K562 (cell line): ENCODE results near the gene ANKRD27. TPM values are rescaled to one million over a fixed set of nuclear protein-coding genes. Genes with fewer than 3 reads are reported as not detected.

Experiments
- C11orf30 ChIP-seq: fragments of 450-650 bp; IDR thresholded peaks from 2 replicates; pipeline ENCODE4 v1.6.1; 2016; ENCODE audit warnings: low read depth, mild to moderate bottlenecking
- ETS2 ChIP-seq: IDR thresholded peaks from 2 replicates; pipeline ENCODE4 v1.6.1; 2016; ENCODE audit warnings: borderline replicate concordance, missing genetic modification characterization, mild to moderate bottlenecking, moderate library complexity, missing compliant biosample characterization; ENCODE audit not compliant: poor library complexity, severe bottlenecking
- FOXA1 ChIP-seq: fragments of 450-650 bp; IDR thresholded peaks from 2 replicates; pipeline ENCODE4 v1.6.1; 2016; ENCODE audit warnings: mild to moderate bottlenecking, borderline replicate concordance
- MBD2 ChIP-seq: sonication (generic); IDR thresholded peaks from 2 replicates; pipeline ENCODE4 v1.6.1; 2016; ENCODE audit warnings: low read depth, borderline replicate concordance
- MCM7 ChIP-seq, 2 experiments: fragments of 450-650 bp; IDR thresholded peaks; 2 replicates each; pipeline ENCODE4 v1.6.1; 2016 to 2018
- NFIX ChIP-seq: fragments of 250-450 bp; sonication (Bioruptor Pico); IDR thresholded peaks from 2 replicates; pipeline ENCODE4 v1.4.0; 2020; ENCODE audit warnings: low read depth, mild to moderate bottlenecking, moderate library complexity
- NR2C1 ChIP-seq, 2 experiments: fragments of 450-650 bp; IDR thresholded peaks; 2 replicates each; pipeline ENCODE4 v1.6.1; 2017; ENCODE audit warnings: mild to moderate bottlenecking in 2 of 2, antibody characterized with exemption in 1 of 2, inconsistent platforms in 1 of 2, missing compliant biosample characterization in 1 of 2, missing genetic modification characterization in 1 of 2
- PCBP1 ChIP-seq: fragments of 200-400 bp; formaldehyde crosslinking; IDR thresholded peaks from 2 replicates; pipeline ENCODE4 v1.6.1; 2018; ENCODE audit warnings: mild to moderate bottlenecking, low read depth, low read length; ENCODE audit not compliant: poor library complexity, severe bottlenecking
- PHF20 ChIP-seq: fragments of 450-650 bp; IDR thresholded peaks from 2 replicates; pipeline ENCODE4 v1.6.1; 2018; ENCODE audit not compliant: partially characterized antibody
- PHF21A ChIP-seq: fragments of 450-650 bp; IDR thresholded peaks from 2 replicates; pipeline ENCODE4 v1.6.1; 2017; ENCODE audit warnings: low read depth, borderline replicate concordance
- PRMT5 ChIP-seq: sonication (generic); formaldehyde crosslinking; IDR thresholded peaks from 2 replicates; pipeline ENCODE4 v1.5.0; 2020; ENCODE audit warnings: missing genetic modification reagents
- SMAD3 ChIP-seq: fragments of 450-650 bp; formaldehyde crosslinking; conservative IDR thresholded peaks from 2 replicates; pipeline ENCODE4 v1.4.0; 2020; ENCODE audit warnings: mild to moderate bottlenecking
- SMARCA5 ChIP-seq: fragments of 450-650 bp; IDR thresholded peaks from 2 replicates; pipeline ENCODE4 v1.6.1; 2016
- ZC3H11A ChIP-seq: IDR thresholded peaks from 2 replicates; pipeline ENCODE4 v1.6.1; 2012; ENCODE audit warnings: low read depth, low read length, improper control_type of control experiment
- ZKSCAN8 ChIP-seq: fragments of 200-800 bp; sonication (Bioruptor generic); IDR thresholded peaks from 2 replicates; pipeline ENCODE4 v1.6.1; 2016; ENCODE audit warnings: missing genetic modification characterization, missing compliant biosample characterization
- ZNF41 ChIP-seq: fragments of 250-450 bp; sonication (Bioruptor Pico); conservative IDR thresholded peaks from 2 replicates; pipeline ENCODE4 v1.4.0; 2020; ENCODE audit warnings: mild to moderate bottlenecking
- ZNF445 ChIP-seq: fragments of 250-450 bp; sonication (Bioruptor Pico); IDR thresholded peaks from 2 replicates; pipeline ENCODE4 v1.4.0; 2020; ENCODE audit warnings: low read depth, mild to moderate bottlenecking, moderate library complexity
- ZNF695 ChIP-seq: fragments of 450-650 bp; formaldehyde crosslinking; IDR thresholded peaks from 2 replicates; pipeline ENCODE4 v1.4.0; 2020; ENCODE audit warnings: mild to moderate bottlenecking, moderate library complexity
- ZNF77 ChIP-seq: fragments of 250-450 bp; sonication (Bioruptor Pico); IDR thresholded peaks from 2 replicates; pipeline ENCODE4 v1.5.0; 2020
- polyA plus RNA-seq, 8 experiments: library from polyadenylated mRNA; depleted of rRNA in 4 of 8; stranded (reverse) in 5 of 8; unstranded in 3 of 8; fragments of >200 nt; fragmentation: Nextera tagmentation in 2 of 8; fragmentation: Illumina TruSeq in 1 of 8; extraction: Ambion mirVana in 2 of 8; extraction: Trizol in 1 of 8; gene quantifications; 2 replicates each; pipeline versions ENCODE4 v1.2.1 to v1.2.3, GENCODE V29; 2011 to 2014; ENCODE audit warnings: inconsistent platforms in 1 of 8, missing spikeins in 1 of 8
- total RNA-seq, 7 experiments: library from RNA; depleted of rRNA in 6 of 7; stranded (reverse); fragments of >200 nt in 6 of 7; fragmentation: Illumina TruSeq in 2 of 7; extraction: Trizol in 2 of 7; gene quantifications; 2 replicates each; pipeline versions ENCODE4 v1.2.1 to v1.2.3, GENCODE V29; 2011 to 2021; ENCODE audit warnings: low replicate concordance in 1 of 7
- TF ChIP-seq, protein P1 (sequence below): fragments of 450-650 bp; IDR thresholded peaks from 2 replicates; pipeline ENCODE4 v1.6.1; 2016; ENCODE audit warnings: mild to moderate bottlenecking, moderate library complexity

ANKRD27 gene
- total and polyA plus RNA-seq, 9 of the 15 experiments (the other 6 are each of a cell fraction or from before 2014, with no cell fraction given), result 5.3 to 71.3 (median 54.2) TPM

DNA sequence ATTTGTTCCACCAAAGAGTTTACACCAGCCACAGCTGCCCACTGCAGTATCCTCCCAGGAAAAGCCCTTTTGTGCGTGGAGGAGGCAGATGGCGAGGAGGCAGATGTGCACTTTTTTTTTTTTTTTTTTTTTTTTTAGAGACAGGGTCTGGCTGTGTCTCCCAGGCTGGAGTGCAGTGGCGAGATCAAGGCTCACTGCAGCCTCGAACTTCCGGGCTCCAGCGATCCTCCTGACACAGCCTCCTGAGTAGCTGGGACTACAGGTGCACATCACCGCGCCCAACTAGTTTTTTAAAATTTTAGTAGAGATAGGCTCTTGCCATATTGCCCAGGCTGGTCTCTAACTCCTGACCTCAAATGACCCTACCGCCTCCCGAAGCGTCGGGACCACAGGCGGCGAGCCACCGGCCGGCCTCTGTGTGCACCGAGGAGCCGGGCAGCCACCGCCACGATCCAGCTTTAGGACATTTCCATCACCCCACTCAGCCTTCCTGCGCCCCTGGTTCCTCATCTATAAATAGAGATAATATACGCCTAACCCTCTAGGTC is 94.6 kb downstream of the ANKRD27 start (continued):
- TF ChIP-seq, protein P1, sequence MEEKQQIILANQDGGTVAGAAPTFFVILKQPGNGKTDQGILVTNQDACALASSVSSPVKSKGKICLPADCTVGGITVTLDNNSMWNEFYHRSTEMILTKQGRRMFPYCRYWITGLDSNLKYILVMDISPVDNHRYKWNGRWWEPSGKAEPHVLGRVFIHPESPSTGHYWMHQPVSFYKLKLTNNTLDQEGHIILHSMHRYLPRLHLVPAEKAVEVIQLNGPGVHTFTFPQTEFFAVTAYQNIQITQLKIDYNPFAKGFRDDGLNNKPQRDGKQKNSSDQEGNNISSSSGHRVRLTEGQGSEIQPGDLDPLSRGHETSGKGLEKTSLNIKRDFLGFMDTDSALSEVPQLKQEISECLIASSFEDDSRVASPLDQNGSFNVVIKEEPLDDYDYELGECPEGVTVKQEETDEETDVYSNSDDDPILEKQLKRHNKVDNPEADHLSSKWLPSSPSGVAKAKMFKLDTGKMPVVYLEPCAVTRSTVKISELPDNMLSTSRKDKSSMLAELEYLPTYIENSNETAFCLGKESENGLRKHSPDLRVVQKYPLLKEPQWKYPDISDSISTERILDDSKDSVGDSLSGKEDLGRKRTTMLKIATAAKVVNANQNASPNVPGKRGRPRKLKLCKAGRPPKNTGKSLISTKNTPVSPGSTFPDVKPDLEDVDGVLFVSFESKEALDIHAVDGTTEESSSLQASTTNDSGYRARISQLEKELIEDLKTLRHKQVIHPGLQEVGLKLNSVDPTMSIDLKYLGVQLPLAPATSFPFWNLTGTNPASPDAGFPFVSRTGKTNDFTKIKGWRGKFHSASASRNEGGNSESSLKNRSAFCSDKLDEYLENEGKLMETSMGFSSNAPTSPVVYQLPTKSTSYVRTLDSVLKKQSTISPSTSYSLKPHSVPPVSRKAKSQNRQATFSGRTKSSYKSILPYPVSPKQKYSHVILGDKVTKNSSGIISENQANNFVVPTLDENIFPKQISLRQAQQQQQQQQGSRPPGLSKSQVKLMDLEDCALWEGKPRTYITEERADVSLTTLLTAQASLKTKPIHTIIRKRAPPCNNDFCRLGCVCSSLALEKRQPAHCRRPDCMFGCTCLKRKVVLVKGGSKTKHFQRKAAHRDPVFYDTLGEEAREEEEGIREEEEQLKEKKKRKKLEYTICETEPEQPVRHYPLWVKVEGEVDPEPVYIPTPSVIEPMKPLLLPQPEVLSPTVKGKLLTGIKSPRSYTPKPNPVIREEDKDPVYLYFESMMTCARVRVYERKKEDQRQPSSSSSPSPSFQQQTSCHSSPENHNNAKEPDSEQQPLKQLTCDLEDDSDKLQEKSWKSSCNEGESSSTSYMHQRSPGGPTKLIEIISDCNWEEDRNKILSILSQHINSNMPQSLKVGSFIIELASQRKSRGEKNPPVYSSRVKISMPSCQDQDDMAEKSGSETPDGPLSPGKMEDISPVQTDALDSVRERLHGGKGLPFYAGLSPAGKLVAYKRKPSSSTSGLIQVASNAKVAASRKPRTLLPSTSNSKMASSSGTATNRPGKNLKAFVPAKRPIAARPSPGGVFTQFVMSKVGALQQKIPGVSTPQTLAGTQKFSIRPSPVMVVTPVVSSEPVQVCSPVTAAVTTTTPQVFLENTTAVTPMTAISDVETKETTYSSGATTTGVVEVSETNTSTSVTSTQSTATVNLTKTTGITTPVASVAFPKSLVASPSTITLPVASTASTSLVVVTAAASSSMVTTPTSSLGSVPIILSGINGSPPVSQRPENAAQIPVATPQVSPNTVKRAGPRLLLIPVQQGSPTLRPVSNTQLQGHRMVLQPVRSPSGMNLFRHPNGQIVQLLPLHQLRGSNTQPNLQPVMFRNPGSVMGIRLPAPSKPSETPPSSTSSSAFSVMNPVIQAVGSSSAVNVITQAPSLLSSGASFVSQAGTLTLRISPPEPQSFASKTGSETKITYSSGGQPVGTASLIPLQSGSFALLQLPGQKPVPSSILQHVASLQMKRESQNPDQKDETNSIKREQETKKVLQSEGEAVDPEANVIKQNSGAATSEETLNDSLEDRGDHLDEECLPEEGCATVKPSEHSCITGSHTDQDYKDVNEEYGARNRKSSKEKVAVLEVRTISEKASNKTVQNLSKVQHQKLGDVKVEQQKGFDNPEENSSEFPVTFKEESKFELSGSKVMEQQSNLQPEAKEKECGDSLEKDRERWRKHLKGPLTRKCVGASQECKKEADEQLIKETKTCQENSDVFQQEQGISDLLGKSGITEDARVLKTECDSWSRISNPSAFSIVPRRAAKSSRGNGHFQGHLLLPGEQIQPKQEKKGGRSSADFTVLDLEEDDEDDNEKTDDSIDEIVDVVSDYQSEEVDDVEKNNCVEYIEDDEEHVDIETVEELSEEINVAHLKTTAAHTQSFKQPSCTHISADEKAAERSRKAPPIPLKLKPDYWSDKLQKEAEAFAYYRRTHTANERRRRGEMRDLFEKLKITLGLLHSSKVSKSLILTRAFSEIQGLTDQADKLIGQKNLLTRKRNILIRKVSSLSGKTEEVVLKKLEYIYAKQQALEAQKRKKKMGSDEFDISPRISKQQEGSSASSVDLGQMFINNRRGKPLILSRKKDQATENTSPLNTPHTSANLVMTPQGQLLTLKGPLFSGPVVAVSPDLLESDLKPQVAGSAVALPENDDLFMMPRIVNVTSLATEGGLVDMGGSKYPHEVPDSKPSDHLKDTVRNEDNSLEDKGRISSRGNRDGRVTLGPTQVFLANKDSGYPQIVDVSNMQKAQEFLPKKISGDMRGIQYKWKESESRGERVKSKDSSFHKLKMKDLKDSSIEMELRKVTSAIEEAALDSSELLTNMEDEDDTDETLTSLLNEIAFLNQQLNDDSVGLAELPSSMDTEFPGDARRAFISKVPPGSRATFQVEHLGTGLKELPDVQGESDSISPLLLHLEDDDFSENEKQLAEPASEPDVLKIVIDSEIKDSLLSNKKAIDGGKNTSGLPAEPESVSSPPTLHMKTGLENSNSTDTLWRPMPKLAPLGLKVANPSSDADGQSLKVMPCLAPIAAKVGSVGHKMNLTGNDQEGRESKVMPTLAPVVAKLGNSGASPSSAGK, result no peak; the same call in 1 of the 2 replicates
- no peak for TF ChIP-seq PCBP1
- no peak for TF ChIP-seq MBD2
- TF ChIP-seq C11orf30, result no peak
- TF ChIP-seq ZNF695 (CRISPR knock-in tag), result 0 out of 2 replicates have a peak, but pooled peaks have one; percentile 66
- peak; percentile 40 for TF ChIP-seq PHF20
- no peak for TF ChIP-seq ETS2 (tag)
- no peak for TF ChIP-seq ZNF41
- TF ChIP-seq ZNF445 (CRISPR knock-in tag), result no peak
- TF ChIP-seq NFIX (CRISPR knock-in tag), result no peak
- no peak for TF ChIP-seq PHF21A
- no peak for TF ChIP-seq FOXA1
- peak; percentile 36; the same call in 1 of the 2 replicates for TF ChIP-seq SMARCA5
- no peak for TF ChIP-seq PRMT5
- TF ChIP-seq MCM7 (IDR thresholded peaks at IDR 0.05), result no peak
- no peak for TF ChIP-seq ZKSCAN8 (CRISPR knock-in tag)
- no peak for TF ChIP-seq ZNF77 (CRISPR knock-in tag)
- no peak for TF ChIP-seq NR2C1 (IDR thresholded peaks at IDR 0.05)
- TF ChIP-seq NR2C1 (tag; IDR thresholded peaks at IDR 0.05), result 0 out of 2 replicates have a peak, but pooled peaks have one; percentile 19
- TF ChIP-seq SMAD3 (CRISPR knock-in tag), result no peak
- no peak for TF ChIP-seq ZC3H11A
